ENCODE measurements around the gene PCCB.

GRCh38 chr3:136296960-136297359 is 46.8 kb downstream of the PCCB start:
- TF ChIP-seq CTCF (IDR thresholded peaks at IDR 0.05), result no peak
- no peak for TF ChIP-seq EZH2 (IDR thresholded peaks at IDR 0.05; ENCODE audit: borderline replicate concordance, insufficient read depth, low read depth, low read length, poor library complexity, severe bottlenecking)

Data from B cell (primary cell).